Activated CD4-positive, alpha-beta T cell treated with anti-CD3 and anti-CD28 coated beads, Interleukin-2, amount 50 U/mL, for 48 hours (primary cell): ENCODE measurements around the gene THOC5.
"Not testable (repeated sequence)": the region's sequence is repeated elsewhere in the genome, so short reads cannot be mapped to it uniquely, and the experiment has no call there.

Experiments used
- DNase-seq, 2 experiments: peaks; one replicate each; pipeline ENCODE4 v3.0.0-alpha.2; 2020

THOC5 gene

GRCh38 chr22:29503811-29504372, 49.7 kb downstream of the THOC5 start:
- no peak for DNase-seq

GRCh38 chr22:29499852-29500251, 53.7 kb downstream of the THOC5 start:
- no peak for DNase-seq

- no peak for DNase-seq
Measured at GRCh38 chr22:29493636-29494035, 59.9 kb downstream of the THOC5 start.

- no peak for DNase-seq
Measured at GRCh38 chr22:29491012-29491411, 62.5 kb downstream of the THOC5 start.

- DNase-seq = not testable (repeated sequence)
Measured at GRCh38 chr22:29489127-29489780, 64.3 kb downstream of the THOC5 start.

- no peak for DNase-seq
Measured at GRCh38 chr22:29487426-29487986, 66.1 kb downstream of the THOC5 start.

- DNase-seq = no peak
Measured at GRCh38 chr22:29485448-29485847, 68.1 kb downstream of the THOC5 start.

GRCh38 chr22:29484642-29485041, 68.9 kb downstream of the THOC5 start:
- DNase-seq = no peak

- no peak for DNase-seq
Measured at GRCh38 chr22:29483254-29483653, 70.3 kb downstream of the THOC5 start.

- no peak for DNase-seq
Measured at GRCh38 chr22:29482726-29483125, 70.8 kb downstream of the THOC5 start.

- no peak for DNase-seq
Measured at GRCh38 chr22:29482253-29482652, 71.3 kb downstream of the THOC5 start.

GRCh38 chr22:29481265-29482000, 72.1 kb downstream of the THOC5 start:
- no peak for DNase-seq

GRCh38 chr22:29480512-29481264, 72.9 kb downstream of the THOC5 start:
- peak; percentile 23 to 42 for DNase-seq

GRCh38 chr22:29480262-29480511, 73.4 kb downstream of the THOC5 start:
- DNase-seq = no peak

- DNase-seq = no peak
Measured at GRCh38 chr22:29479417-29480261, 73.9 kb downstream of the THOC5 start, which contains the start of gene NEFH. NEFH (plus strand) TSS chr22:29480218; CDS start chr22:29480263, 45 bp downstream.

- DNase-seq = peak; percentile 9 to 32
Measured at GRCh38 chr22:29478326-29479276, 75.0 kb downstream of the THOC5 start.

- DNase-seq = no peak
Measured at GRCh38 chr22:29477723-29478318, 75.7 kb downstream of the THOC5 start.

- no peak for DNase-seq
Measured at GRCh38 chr22:29476116-29476515, 77.4 kb downstream of the THOC5 start.

- DNase-seq = no peak
Measured at GRCh38 chr22:29475550-29475949, 78.0 kb downstream of the THOC5 start.

- DNase-seq = no peak
Measured at GRCh38 chr22:29473001-29473400, 80.6 kb downstream of the THOC5 start.
